Uterus (tissue), 4 donors: ENCODE measurements around the gene MLLT10. TPM values are rescaled to one million over a fixed set of nuclear protein-coding genes. Genes with fewer than 3 reads are reported as not detected.
"Not testable (repeated sequence)": the region's sequence is repeated elsewhere in the genome, so short reads cannot be mapped to it uniquely, and the experiment has no call there.

ENCODE experiments used
- DNase-seq, 2 donors: peaks; one replicate each; pipeline ENCODE4 v3.0.0-alpha.2; 2019 to 2020
- H3K27ac ChIP-seq, 2 donors: fragments of 200-600 bp; sonication (generic); 1 replicate in 1 of 2; 2 replicates in 1 of 2; pipeline ENCODE4 v1.5.1; 2016 to 2018
- H3K27me3 ChIP-seq, 2 donors: fragments of 200-600 bp; sonication (generic); one replicate each; pipeline ENCODE4 v1.5.1; 2018 to 2019; ENCODE audit warnings: control low read depth in 1 of 2
- H3K36me3 ChIP-seq, 2 donors: fragments of 200-600 bp; sonication (generic); one replicate each; pipeline ENCODE4 v1.5.1; 2019; ENCODE audit warnings: control low read depth in 1 of 2
- H3K4me1 ChIP-seq, 2 donors: fragments of 200-600 bp; sonication (generic); one replicate each; pipeline ENCODE4 v1.5.1; 2018 to 2019; ENCODE audit warnings: control low read depth in 1 of 2
- H3K4me3 ChIP-seq, 2 donors: fragments of 200-600 bp; sonication (generic); 1 replicate in 1 of 2; 2 replicates in 1 of 2; pipeline ENCODE4 v1.5.1; 2018 to 2019; ENCODE audit warnings: mild to moderate bottlenecking in 1 of 2
- H3K9me3 ChIP-seq, 2 donors: fragments of 200-600 bp; sonication (generic); one replicate each; pipeline ENCODE4 v1.5.1; 2019; ENCODE audit warnings: control low read depth in 1 of 2
- CTCF ChIP-seq, 4 experiments: fragments of 200-600 bp in 2 of 4; fragments of 450-650 bp in 2 of 4; sonication (generic) in 2 of 4; IDR thresholded peaks; one replicate each; pipeline ENCODE4 v1.5.1; 2016 to 2019; ENCODE audit warnings: antibody characterized with exemption in 4 of 4, mild to moderate bottlenecking in 2 of 4, moderate library complexity in 1 of 4
- POLR2A ChIP-seq, 2 donors: fragments of 450-650 bp; IDR thresholded peaks; one replicate each; pipeline ENCODE4 v1.6.1; 2016; ENCODE audit warnings: antibody characterized with exemption in 2 of 2, mild to moderate bottlenecking in 1 of 2, moderate library complexity in 1 of 2
- intact Hi-C: fragments of 100-400 bp; cut with DNase I; formaldehyde crosslinking; loops from one replicate; pipeline ENCODE4 v1.15.1; 2023; ENCODE audit warnings: low total_unique reads
- total RNA-seq, 4 donors: library from RNA; depleted of rRNA in 3 of 4; stranded (reverse); fragments of >200 nt in 3 of 4; gene quantifications; one replicate each; pipeline versions ENCODE4 v1.1.0 to v1.2.4, GENCODE V29; 2014 to 2023
- donor health status: DM: yes; HTN: yes; CAD: no.

The MLLT10 gene
- total RNA-seq, 4 donors from 2014 or later: 34.1 to 71.2 (median 59.8) TPM

GRCh38 chr10:21531164-21531563 lies 2.9 kb upstream of the MLLT10 start:
- no peak for DNase-seq
- Histone ChIP-seq H3K27me3 (no peaks in the 10 kb centered on the region), H3K27ac (peak overlapping the region; percentile 7 to 97), H3K36me3 (no peaks in the 10 kb centered on the region), H3K4me3 (no peak overlapping the region), H3K4me1 (peaks cover 0 to 5% of the 10 kb centered on the region in 2 donors), H3K9me3 (no peaks in the 10 kb centered on the region)
- TF ChIP-seq POLR2A (IDR thresholded peaks at IDR 0.05) (no peak), CTCF (IDR thresholded peaks at IDR 0.05) (no peak)
- intact Hi-C loops: no loop called here

GRCh38 chr10:21532694-21533466 lies 1.2 kb upstream of the MLLT10 start:
- no peak for TF ChIP-seq POLR2A (IDR thresholded peaks at IDR 0.05)
- TF ChIP-seq CTCF (IDR thresholded peaks at IDR 0.05): no peak
- H3K4me3 ChIP-seq: peak overlapping the region; percentile 92 to 96
- no peak for DNase-seq
- peak overlapping the region; percentile 97 for H3K27ac ChIP-seq
- no peaks in the 10 kb centered on the region for H3K36me3 ChIP-seq
- intact Hi-C loops: no loop called here
- no peaks in the 10 kb centered on the region for H3K9me3 ChIP-seq
- peaks cover 0 to 5% of the 10 kb centered on the region in 2 donors for H3K4me1 ChIP-seq
- no peaks in the 10 kb centered on the region for H3K27me3 ChIP-seq

DNA sequence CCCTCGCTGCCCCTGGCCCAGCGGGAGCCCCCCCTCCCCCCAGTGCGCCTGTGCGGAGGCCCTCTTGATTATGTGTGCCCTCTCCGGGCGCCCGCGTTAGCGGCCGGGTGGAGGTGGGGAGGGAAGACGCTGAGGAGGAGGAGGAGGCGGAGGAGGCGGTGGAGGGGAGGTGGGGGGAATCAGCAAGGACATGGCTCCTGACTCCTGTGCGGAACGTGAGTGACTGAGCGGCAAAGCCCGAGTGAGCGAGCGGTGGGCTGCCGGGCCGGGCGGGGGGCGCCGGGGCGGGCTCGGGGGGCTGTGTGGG lies 201 bp downstream of the MLLT10 start:
- intact Hi-C loops: no loop called here
- no peak for DNase-seq
- no peaks in the 10 kb centered on the region for H3K36me3 ChIP-seq
- H3K4me1 ChIP-seq: peaks cover 0 to 5% of the 10 kb centered on the region in 2 donors
- peak overlapping the region; percentile 97 for H3K27ac ChIP-seq
- no peaks in the 10 kb centered on the region for H3K9me3 ChIP-seq
- H3K27me3 ChIP-seq: no peaks in the 10 kb centered on the region
- no peak for TF ChIP-seq CTCF (IDR thresholded peaks at IDR 0.05)
- no peak for TF ChIP-seq POLR2A (IDR thresholded peaks at IDR 0.05)
- peak overlapping the region; percentile 92 to 96 for H3K4me3 ChIP-seq

- Histone ChIP-seq H3K4me1 (peaks cover 0 to 5% of the 10 kb centered on the region in 2 donors), H3K36me3 (no peaks in the 10 kb centered on the region), H3K27ac (peak overlapping the region; percentile 97), H3K4me3 (peak overlapping the region; percentile 92 to 96), H3K27me3 (no peaks in the 10 kb centered on the region), H3K9me3 (no peaks in the 10 kb centered on the region)
- intact Hi-C loops: no loop called here
- TF ChIP-seq POLR2A (IDR thresholded peaks at IDR 0.05) (no peak), CTCF (IDR thresholded peaks at IDR 0.05) (no peak)
- DNase-seq: peak; percentile 57 to 58
Measured at GRCh38 chr10:21534604-21535493, 817 bp downstream of the MLLT10 start.

- Histone ChIP-seq H3K27me3 (no peaks in the 10 kb centered on the region), H3K36me3 (no peaks in the 10 kb centered on the region), H3K9me3 (no peaks in the 10 kb centered on the region), H3K27ac (peak overlapping the region; percentile 97), H3K4me1 (peaks cover 0 to 5% of the 10 kb centered on the region in 2 donors), H3K4me3 (peak overlapping the region; percentile 92 to 96)
- DNase-seq: no peak
- intact Hi-C loops: no loop called here
- no peak for TF ChIP-seq CTCF (IDR thresholded peaks at IDR 0.05)
- no peak for TF ChIP-seq POLR2A (IDR thresholded peaks at IDR 0.05)
Measured at GRCh38 chr10:21535494-21535965, 1.5 kb downstream of the MLLT10 start.

DNA sequence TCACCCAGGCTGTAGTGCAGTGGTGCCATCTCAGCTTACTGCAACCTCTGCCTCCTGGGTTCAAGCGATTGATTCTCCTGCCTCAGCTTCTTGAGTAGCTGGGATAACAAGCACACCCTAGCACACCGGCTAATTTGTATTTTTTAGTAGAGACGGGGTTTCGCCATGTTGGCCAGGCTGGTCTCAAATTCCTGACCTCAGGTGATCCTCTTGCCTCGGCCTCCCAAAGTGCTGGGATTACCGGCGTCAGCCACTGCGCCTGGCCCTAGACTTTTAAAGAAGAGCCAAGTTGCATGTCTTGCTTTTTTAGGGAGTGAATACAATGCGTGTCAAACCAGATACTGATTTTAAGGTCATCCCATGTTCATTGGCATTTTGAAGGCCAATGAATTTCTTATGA lies 1.9 kb downstream of the MLLT10 start:
- H3K4me1 ChIP-seq, H3K4me3 ChIP-seq, H3K9me3 ChIP-seq, DNase-seq, H3K27me3 ChIP-seq, H3K36me3 ChIP-seq, intact Hi-C loops: not testable (repeated sequence)
- H3K27ac ChIP-seq: peak overlapping the region in 1 of 2 donors; percentile 97
